ENCODE data around the gene COL9A1.
A peak's percentile ranks its signal among the peaks of the same experiment; 100 is the strongest.

Gene COL9A1

GRCh38 chr6:70210462-70210861 lies 92.4 kb downstream of the COL9A1 start:
- no peaks in the 10 kb centered on the region for H3K27me3 Mint-ChIP-seq (ENCODE audit: low read depth)
- TF ChIP-seq CTCF (IDR thresholded peaks at IDR 0.05; ENCODE audit: unreplicated experiment in 3 of 3) = peak; percentile 38 to 51 (median 45)
- H3K9me3 Mint-ChIP-seq = no peaks in the 10 kb centered on the region
- no peak overlapping the region for H3K27ac Mint-ChIP-seq
- H3K4me1 Mint-ChIP-seq = no peaks in the 10 kb centered on the region
- H3K4me3 Mint-ChIP-seq = no peak overlapping the region
- H3K36me3 Mint-ChIP-seq (ENCODE audit: low read depth) = no peaks in the 10 kb centered on the region

- H3K27ac Mint-ChIP-seq = no peak overlapping the region
- no peaks in the 10 kb centered on the region for H3K36me3 Mint-ChIP-seq (ENCODE audit: low read depth)
- H3K4me3 Mint-ChIP-seq = no peak overlapping the region
- H3K9me3 Mint-ChIP-seq = no peaks in the 10 kb centered on the region
- TF ChIP-seq CTCF (IDR thresholded peaks at IDR 0.05; ENCODE audit: unreplicated experiment in 3 of 3) = no peak
- H3K27me3 Mint-ChIP-seq (ENCODE audit: low read depth) = no peaks in the 10 kb centered on the region
- no peaks in the 10 kb centered on the region for H3K4me1 Mint-ChIP-seq
Measured at GRCh38 chr6:70208235-70208790, 94.6 kb downstream of the COL9A1 start.

- Mint-ChIP-seq H3K36me3 (ENCODE audit: low read depth) (no peaks in the 10 kb centered on the region), H3K27me3 (ENCODE audit: low read depth) (no peaks in the 10 kb centered on the region), H3K4me1 (no peaks in the 10 kb centered on the region), H3K27ac (no peak overlapping the region), H3K9me3 (no peaks in the 10 kb centered on the region), H3K4me3 (no peak overlapping the region)
- no peak for TF ChIP-seq CTCF (IDR thresholded peaks at IDR 0.05; ENCODE audit: unreplicated experiment in 3 of 3)
Measured at GRCh38 chr6:70198785-70199184, 104.1 kb downstream of the COL9A1 start.

- Mint-ChIP-seq H3K27me3 (ENCODE audit: low read depth) (no peaks in the 10 kb centered on the region), H3K4me1 (no peaks in the 10 kb centered on the region), H3K4me3 (no peak overlapping the region), H3K27ac (no peak overlapping the region), H3K9me3 (no peaks in the 10 kb centered on the region), H3K36me3 (ENCODE audit: low read depth) (no peaks in the 10 kb centered on the region)
- TF ChIP-seq CTCF (IDR thresholded peaks at IDR 0.05; ENCODE audit: unreplicated experiment in 3 of 3) = no peak
Measured at GRCh38 chr6:70196531-70196930, 106.4 kb downstream of the COL9A1 start.

GRCh38 chr6:70194421-70194820 lies 108.5 kb downstream of the COL9A1 start:
- no peaks in the 10 kb centered on the region for H3K4me1 Mint-ChIP-seq
- no peak overlapping the region for H3K27ac Mint-ChIP-seq
- no peaks in the 10 kb centered on the region for H3K36me3 Mint-ChIP-seq (ENCODE audit: low read depth)
- H3K27me3 Mint-ChIP-seq (ENCODE audit: low read depth) = no peaks in the 10 kb centered on the region
- no peak for TF ChIP-seq CTCF (IDR thresholded peaks at IDR 0.05; ENCODE audit: unreplicated experiment in 3 of 3)
- H3K9me3 Mint-ChIP-seq = no peaks in the 10 kb centered on the region
- H3K4me3 Mint-ChIP-seq = no peak overlapping the region

GRCh38 chr6:70188202-70188601 lies 114.7 kb downstream of the COL9A1 start:
- Mint-ChIP-seq H3K4me3 (no peak overlapping the region), H3K27me3 (ENCODE audit: low read depth) (no peaks in the 10 kb centered on the region), H3K9me3 (no peaks in the 10 kb centered on the region), H3K36me3 (ENCODE audit: low read depth) (no peaks in the 10 kb centered on the region), H3K27ac (no peak overlapping the region), H3K4me1 (no peaks in the 10 kb centered on the region)
- TF ChIP-seq CTCF (IDR thresholded peaks at IDR 0.05; ENCODE audit: unreplicated experiment in 3 of 3) = no peak
